ENCODE measurements around the gene CHID1. TPM values are rescaled to one million over a fixed set of nuclear protein-coding genes. Genes with fewer than 3 reads are reported as not detected.
A peak's percentile ranks its signal among the peaks of the same experiment; 100 is the strongest.

Gene CHID1
- total RNA-seq, 2 donors from 2014 or later, result 46.4 to 113 TPM

- H3K27me3 ChIP-seq, result peaks cover 6% of the 10 kb centered on the region
- H3K9ac ChIP-seq (ENCODE audit: low read depth in 2 of 2, low read length in 2 of 2), result peak overlapping the region; percentile 13 to 84
- peaks cover 7% of the 10 kb centered on the region for H3K36me3 ChIP-seq
- peaks cover 46% of the 10 kb centered on the region for H3K4me1 ChIP-seq
- TF ChIP-seq CTCF (IDR thresholded peaks at IDR 0.05), result no peak
- peak overlapping the region; percentile 93 for H3K27ac ChIP-seq
- H3K4me3 ChIP-seq, result no peak overlapping the region
- intact Hi-C loops (cut with DNase I), result no loop called here
- no peaks in the 10 kb centered on the region for H3K9me3 ChIP-seq
- DNase-seq, result peak; percentile 81
Observed at GRCh38 chr11:824292-824880, 86.2 kb downstream of the CHID1 start.

- Histone ChIP-seq H3K4me1 (peaks cover 45% of the 10 kb centered on the region), H3K4me3 (no peak overlapping the region), H3K27ac (no peak overlapping the region), H3K9me3 (no peaks in the 10 kb centered on the region), H3K27me3 (peaks cover 6% of the 10 kb centered on the region), H3K9ac (ENCODE audit: low read depth in 2 of 2, low read length in 2 of 2) (peak overlapping the region in 1 of 2 donors; percentile 13), H3K36me3 (peaks cover 7% of the 10 kb centered on the region)
- DNase-seq, result no peak
- intact Hi-C loops (cut with DNase I), result no loop called here
- TF ChIP-seq CTCF (IDR thresholded peaks at IDR 0.05), result no peak
Observed at GRCh38 chr11:823441-824291, 86.9 kb downstream of the CHID1 start.

GRCh38 chr11:821512-822371 lies 88.9 kb downstream of the CHID1 start:
- Histone ChIP-seq H3K9ac (ENCODE audit: low read depth in 2 of 2, low read length in 2 of 2) (peak overlapping the region; percentile 49 to 93), H3K36me3 (peaks cover 7% of the 10 kb centered on the region), H3K9me3 (no peaks in the 10 kb centered on the region), H3K4me3 (peak overlapping the region; percentile 70), H3K27ac (peak overlapping the region; percentile 98), H3K27me3 (no peaks in the 10 kb centered on the region), H3K4me1 (peaks cover 43% of the 10 kb centered on the region)
- DNase-seq, result no peak
- TF ChIP-seq CTCF (IDR thresholded peaks at IDR 0.05), result no peak
- intact Hi-C loops (cut with DNase I), result no loop called here

- Histone ChIP-seq H3K27me3 (no peaks in the 10 kb centered on the region), H3K4me3 (peak overlapping the region; percentile 70), H3K4me1 (peaks cover 42% of the 10 kb centered on the region), H3K9me3 (no peaks in the 10 kb centered on the region), H3K36me3 (peaks cover 7% of the 10 kb centered on the region), H3K27ac (peak overlapping the region; percentile 98), H3K9ac (ENCODE audit: low read depth in 2 of 2, low read length in 2 of 2) (peak overlapping the region; percentile 83 to 93)
- TF ChIP-seq CTCF (IDR thresholded peaks at IDR 0.05), result no peak
- intact Hi-C loops (cut with DNase I), result no loop called here
- peak; percentile 80 for DNase-seq
Observed at GRCh38 chr11:820655-821511, 89.7 kb downstream of the CHID1 start.

All from colonic mucosa (tissue), 4 donors.